Esophagus muscularis mucosa (tissue), 3 donors: Measurements from ENCODE around the gene TXNDC5.

Source experiments
- POLR2A ChIP-seq: fragments of 450-650 bp; IDR thresholded peaks from one replicate; pipeline ENCODE4 v1.6.1; 2017; ENCODE audit warnings: antibody characterized with exemption, moderate library complexity, mild to moderate bottlenecking, low read depth
- POLR2AphosphoS5 ChIP-seq, 2 donors: sonication (generic); formaldehyde crosslinking; IDR thresholded peaks; one replicate each; pipeline ENCODE4 v1.6.1; 2017; ENCODE audit warnings: antibody characterized with exemption in 2 of 2
- TF ChIP-seq, protein P1 (sequence below), 3 experiments: fragments of 200-600 bp in 2 of 3; fragments of 450-650 bp in 1 of 3; sonication (generic) in 2 of 3; IDR thresholded peaks; one replicate each; pipeline ENCODE4 v1.5.1; 2017 to 2019; ENCODE audit warnings: antibody characterized with exemption in 3 of 3, mild to moderate bottlenecking in 2 of 3, moderate library complexity in 1 of 3

DNA sequence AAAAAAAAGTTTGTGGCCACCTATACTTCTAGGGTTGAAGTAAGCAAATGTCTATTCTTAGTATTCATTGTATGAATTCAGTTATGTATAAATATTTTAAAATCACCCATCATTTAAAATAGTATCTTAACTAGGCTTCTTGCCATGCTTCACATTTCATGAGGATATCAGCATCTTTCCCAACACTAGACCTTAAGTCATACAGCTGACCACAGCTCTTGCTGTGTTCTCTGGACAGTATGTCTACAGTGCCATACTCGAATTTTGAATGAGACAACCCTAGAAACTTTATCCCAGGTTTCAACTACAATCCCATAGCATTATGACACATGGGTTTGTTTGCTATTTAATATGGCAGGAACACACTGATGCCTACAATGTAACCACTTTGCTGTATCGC is 5.2 kb downstream of the TXNDC5 start:
- TF ChIP-seq, protein P1, sequence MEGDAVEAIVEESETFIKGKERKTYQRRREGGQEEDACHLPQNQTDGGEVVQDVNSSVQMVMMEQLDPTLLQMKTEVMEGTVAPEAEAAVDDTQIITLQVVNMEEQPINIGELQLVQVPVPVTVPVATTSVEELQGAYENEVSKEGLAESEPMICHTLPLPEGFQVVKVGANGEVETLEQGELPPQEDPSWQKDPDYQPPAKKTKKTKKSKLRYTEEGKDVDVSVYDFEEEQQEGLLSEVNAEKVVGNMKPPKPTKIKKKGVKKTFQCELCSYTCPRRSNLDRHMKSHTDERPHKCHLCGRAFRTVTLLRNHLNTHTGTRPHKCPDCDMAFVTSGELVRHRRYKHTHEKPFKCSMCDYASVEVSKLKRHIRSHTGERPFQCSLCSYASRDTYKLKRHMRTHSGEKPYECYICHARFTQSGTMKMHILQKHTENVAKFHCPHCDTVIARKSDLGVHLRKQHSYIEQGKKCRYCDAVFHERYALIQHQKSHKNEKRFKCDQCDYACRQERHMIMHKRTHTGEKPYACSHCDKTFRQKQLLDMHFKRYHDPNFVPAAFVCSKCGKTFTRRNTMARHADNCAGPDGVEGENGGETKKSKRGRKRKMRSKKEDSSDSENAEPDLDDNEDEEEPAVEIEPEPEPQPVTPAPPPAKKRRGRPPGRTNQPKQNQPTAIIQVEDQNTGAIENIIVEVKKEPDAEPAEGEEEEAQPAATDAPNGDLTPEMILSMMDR (IDR thresholded peaks at IDR 0.05): no peak
- TF ChIP-seq POLR2AphosphoS5 (IDR thresholded peaks at IDR 0.05) (no peak), POLR2A (no peak)
